Calu3 (cell line): ENCODE data around the gene ETF1. TPM values are rescaled to one million over a fixed set of nuclear protein-coding genes. Genes with fewer than 3 reads are reported as not detected.

Experiments used
- BruUV-seq: library from RNA; stranded (reverse); fragments of 400-500 nt; replicated peaks from 2 replicates; lab custom pipeline; 2021; lab: Mats Ljungman, UMichigan
- CTCF ChIA-PET: fragments of 300-600 bp; sonication (Branson Sonifier 250); formaldehyde crosslinking; loops from one replicate; lab custom pipeline; 2022; ENCODE audit warnings: antibody characterized with exemption; lab: Charles Lee
- DNase-seq: peaks from one replicate; pipeline ENCODE4 v3.0.0; 2022
- H3K27ac Mint-ChIP-seq: one replicate; pipeline ENCODE4 v1.8.0; 2022; ENCODE audit warnings: mixed read lengths; ENCODE audit not compliant: unreplicated experiment
- H3K27me3 Mint-ChIP-seq: one replicate; pipeline ENCODE4 v1.8.0; 2022; ENCODE audit warnings: mixed read lengths; ENCODE audit not compliant: unreplicated experiment
- H3K36me3 Mint-ChIP-seq: one replicate; pipeline ENCODE4 v1.8.0; 2022; ENCODE audit warnings: mild to moderate bottlenecking, moderate library complexity, mixed read lengths; ENCODE audit not compliant: insufficient read depth, unreplicated experiment
- H3K4me1 Mint-ChIP-seq: one replicate; pipeline ENCODE4 v1.8.0; 2022; ENCODE audit warnings: mild to moderate bottlenecking, low read depth, mixed read lengths; ENCODE audit not compliant: unreplicated experiment
- H3K4me3 Mint-ChIP-seq: one replicate; pipeline ENCODE4 v1.8.0; 2022; ENCODE audit warnings: mild to moderate bottlenecking, low read depth, moderate library complexity, mixed read lengths; ENCODE audit not compliant: unreplicated experiment
- H3K9me3 Mint-ChIP-seq: one replicate; pipeline ENCODE4 v1.8.0; 2022; ENCODE audit warnings: low read depth, mixed read lengths; ENCODE audit not compliant: unreplicated experiment
- intact Hi-C: fragments of 100-400 bp; cut with micrococcal nuclease; formaldehyde crosslinking; loops from one replicate; pipeline ENCODE4 v1.10.0; 2022; ENCODE audit not compliant: unreplicated experiment
- total RNA-seq: library from RNA; stranded (reverse); gene quantifications from 2 replicates; pipeline ENCODE4 v1.2.3, GENCODE V29; 2022
- TF ChIP-seq, protein P1 (sequence below): fragments of 200-600 bp; IDR thresholded peaks from one replicate; pipeline ENCODE4 v1.8.0; 2022; ENCODE audit warnings: antibody characterized with exemption; ENCODE audit not compliant: unreplicated experiment

ETF1 gene
- total RNA-seq, 1 experiment from 2014 or later, result 164 TPM

DNA sequence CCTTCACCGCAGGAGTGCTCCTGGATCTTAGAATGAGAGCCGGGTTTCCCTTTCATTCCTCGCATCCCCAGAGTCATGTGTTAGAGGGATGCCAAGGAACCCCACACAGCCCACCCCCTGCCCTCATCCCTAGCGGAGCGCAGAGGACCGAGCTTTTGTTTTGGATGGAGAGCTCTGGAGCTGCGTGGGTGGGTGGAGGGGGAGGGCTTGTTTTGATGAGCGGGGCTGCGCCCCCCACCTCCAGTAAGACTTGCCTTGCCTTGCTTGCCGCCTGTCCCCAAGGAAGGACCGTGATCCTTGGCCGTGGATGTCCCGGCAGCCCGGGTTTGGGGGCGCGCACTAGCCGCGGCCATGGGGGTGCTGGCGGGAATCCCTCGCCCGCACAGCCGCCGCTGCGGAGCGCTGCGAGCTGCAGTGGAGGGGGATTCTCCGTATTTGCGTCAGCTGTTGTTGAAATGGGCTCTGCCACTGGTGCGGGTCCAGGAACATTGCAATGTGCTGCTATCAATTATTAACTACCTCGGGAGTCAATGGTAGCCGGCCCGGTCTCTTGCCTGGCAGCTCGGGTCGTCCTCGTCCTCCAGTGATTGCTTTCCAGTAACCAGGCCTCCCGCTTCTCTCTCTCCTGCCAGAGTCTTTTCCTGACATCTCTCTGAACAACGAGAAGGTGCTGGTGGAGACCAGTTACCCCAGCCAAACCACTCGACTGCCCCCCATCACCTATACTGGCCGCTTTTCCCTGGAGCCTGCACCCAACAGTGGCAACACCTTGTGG lies 76.7 kb downstream of the ETF1 start:
- TF ChIP-seq, protein P1, sequence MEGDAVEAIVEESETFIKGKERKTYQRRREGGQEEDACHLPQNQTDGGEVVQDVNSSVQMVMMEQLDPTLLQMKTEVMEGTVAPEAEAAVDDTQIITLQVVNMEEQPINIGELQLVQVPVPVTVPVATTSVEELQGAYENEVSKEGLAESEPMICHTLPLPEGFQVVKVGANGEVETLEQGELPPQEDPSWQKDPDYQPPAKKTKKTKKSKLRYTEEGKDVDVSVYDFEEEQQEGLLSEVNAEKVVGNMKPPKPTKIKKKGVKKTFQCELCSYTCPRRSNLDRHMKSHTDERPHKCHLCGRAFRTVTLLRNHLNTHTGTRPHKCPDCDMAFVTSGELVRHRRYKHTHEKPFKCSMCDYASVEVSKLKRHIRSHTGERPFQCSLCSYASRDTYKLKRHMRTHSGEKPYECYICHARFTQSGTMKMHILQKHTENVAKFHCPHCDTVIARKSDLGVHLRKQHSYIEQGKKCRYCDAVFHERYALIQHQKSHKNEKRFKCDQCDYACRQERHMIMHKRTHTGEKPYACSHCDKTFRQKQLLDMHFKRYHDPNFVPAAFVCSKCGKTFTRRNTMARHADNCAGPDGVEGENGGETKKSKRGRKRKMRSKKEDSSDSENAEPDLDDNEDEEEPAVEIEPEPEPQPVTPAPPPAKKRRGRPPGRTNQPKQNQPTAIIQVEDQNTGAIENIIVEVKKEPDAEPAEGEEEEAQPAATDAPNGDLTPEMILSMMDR, result no peak
- Mint-ChIP-seq H3K4me3 (peak overlapping the region; percentile 78), H3K27ac (peak overlapping the region; percentile 94), H3K27me3 (peaks cover 28% of the 10 kb centered on the region), H3K36me3 (peaks cover 82% of the 10 kb centered on the region), H3K4me1 (peaks cover 33% of the 10 kb centered on the region), H3K9me3 (no peaks in the 10 kb centered on the region)
- BruUV-seq, result no TSS peak
- intact Hi-C loops, result loop anchor here (5.0 to 10.0 kb wide), 2 partner anchors 36 to 78 kb away; partner anchors contain the start of gene ETF1
- peak; percentile 62 for DNase-seq
- CTCF ChIA-PET, result interaction anchor here (0.7 kb wide), 2 partner anchors 54 to 337 kb away, joined by 3 to 7 read pairs; no protein-coding TSS in a partner anchor

DNA sequence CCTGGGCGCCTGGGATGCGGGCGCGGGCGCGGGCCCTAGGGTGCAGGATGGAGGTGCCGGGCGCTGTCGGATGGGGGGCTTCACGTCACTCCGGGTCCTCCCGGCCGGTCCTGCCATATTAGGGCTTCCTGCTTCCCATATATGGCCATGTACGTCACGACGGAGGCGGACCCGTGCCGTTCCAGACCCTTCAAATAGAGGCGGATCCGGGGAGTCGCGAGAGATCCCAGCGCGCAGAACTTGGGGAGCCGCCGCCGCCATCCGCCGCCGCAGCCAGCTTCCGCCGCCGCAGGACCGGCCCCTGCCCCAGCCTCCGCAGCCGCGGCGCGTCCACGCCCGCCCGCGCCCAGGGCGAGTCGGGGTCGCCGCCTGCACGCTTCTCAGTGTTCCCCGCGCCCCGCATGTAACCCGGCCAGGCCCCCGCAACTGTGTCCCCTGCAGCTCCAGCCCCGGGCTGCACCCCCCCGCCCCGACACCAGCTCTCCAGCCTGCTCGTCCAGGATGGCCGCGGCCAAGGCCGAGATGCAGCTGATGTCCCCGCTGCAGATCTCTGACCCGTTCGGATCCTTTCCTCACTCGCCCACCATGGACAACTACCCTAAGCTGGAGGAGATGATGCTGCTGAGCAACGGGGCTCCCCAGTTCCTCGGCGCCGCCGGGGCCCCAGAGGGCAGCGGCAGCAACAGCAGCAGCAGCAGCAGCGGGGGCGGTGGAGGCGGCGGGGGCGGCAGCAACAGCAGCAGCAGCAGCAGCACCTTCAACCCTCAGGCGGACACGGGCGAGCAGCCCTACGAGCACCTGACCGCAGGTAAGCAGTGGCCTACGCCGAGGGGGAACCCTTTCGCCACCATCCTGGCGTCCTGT lies 77.5 kb downstream of the ETF1 start, which contains the start of gene EGR1:
EGR1 (plus strand) TSS at position 219 of the 864 bp plus-strand sequence; CDS start at position 502, 283 bp downstream.
- TF ChIP-seq, protein P1, result no peak
- CTCF ChIA-PET, result interaction anchor here (0.5 to 3.1 kb wide), 9 partner anchors 14 to 337 kb away, joined by 3 to 35 read pairs (median 3); partner anchors contain the start of genes ETF1, FAM53C and HSPA9
- intact Hi-C loops, result loop anchor here (5.0 to 10.0 kb wide), 2 partner anchors 37 to 79 kb away; partner anchors contain the start of gene ETF1
- Mint-ChIP-seq H3K27ac (peak within 1 kb of the TSS; percentile 94), H3K9me3 (no peaks in the 10 kb centered on the region), H3K4me3 (peak within 1 kb of the TSS; percentile 78), H3K36me3 (peaks cover 75% of the 10 kb centered on the region), H3K27me3 (peaks cover 27% of the 10 kb centered on the region), H3K4me1 (peaks cover 31% of the 10 kb centered on the region)
- no TSS peak for BruUV-seq
- DNase-seq, result peak; percentile 96

DNA sequence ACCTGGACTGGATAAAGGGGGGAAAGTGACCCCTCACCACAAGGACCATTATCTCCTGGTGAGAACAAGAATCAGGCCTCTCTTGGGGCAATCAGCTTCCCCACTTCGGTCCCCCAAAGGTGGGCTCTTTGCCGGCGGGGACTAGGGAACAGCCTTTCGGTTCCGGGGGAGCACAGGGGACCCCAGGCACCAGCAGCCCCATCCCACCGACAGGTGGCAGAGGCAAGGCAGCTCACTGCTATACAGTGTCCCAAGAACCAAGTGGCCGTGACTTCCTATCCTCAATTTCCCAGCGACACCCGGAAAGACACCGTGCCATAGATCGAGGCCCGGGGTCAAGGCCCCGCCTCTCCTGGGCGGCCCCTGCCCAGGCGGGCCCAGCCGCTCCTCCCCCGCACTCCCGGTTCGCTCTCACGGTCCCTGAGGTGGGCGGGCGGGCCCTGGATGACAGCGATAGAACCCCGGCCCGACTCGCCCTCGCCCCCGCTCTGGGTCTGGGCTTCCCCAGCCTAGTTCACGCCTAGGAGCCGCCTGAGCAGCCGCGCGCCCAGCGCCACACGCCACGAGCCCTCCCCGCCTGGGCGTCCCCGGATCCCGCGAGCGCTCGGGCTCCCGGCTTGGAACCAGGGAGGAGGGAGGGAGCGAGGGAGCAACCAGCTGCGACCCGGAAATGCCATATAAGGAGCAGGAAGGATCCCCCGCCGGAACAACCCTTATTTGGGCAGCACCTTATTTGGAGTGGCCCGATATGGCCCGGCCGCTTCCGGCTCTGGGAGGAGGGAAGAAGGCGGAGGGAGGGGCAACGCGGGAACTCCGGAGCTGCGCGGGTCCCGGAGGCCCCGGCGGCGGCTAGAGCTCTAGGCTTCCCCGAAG lies 78.4 kb downstream of the ETF1 start:
- peak; percentile 99 for DNase-seq
- Mint-ChIP-seq H3K27ac (peak overlapping the region; percentile 94), H3K36me3 (peaks cover 66% of the 10 kb centered on the region), H3K27me3 (peaks cover 27% of the 10 kb centered on the region), H3K4me1 (peaks cover 23% of the 10 kb centered on the region), H3K4me3 (peak overlapping the region; percentile 78), H3K9me3 (no peaks in the 10 kb centered on the region)
- BruUV-seq, result TSS peak; percentile 72
- intact Hi-C loops, result loop anchor here (5.0 to 10.0 kb wide), 2 partner anchors 38 to 80 kb away; partner anchors contain the start of gene ETF1
- CTCF ChIA-PET, result interaction anchor here (0.5 to 3.1 kb wide), 8 partner anchors 13 to 126 kb away, joined by 3 to 35 read pairs (median 3); partner anchors contain the start of genes ETF1, FAM53C and HSPA9
- TF ChIP-seq, protein P1, result peak; percentile 44
